Neural progenitor cell (in vitro differentiated cells): ENCODE data around the gene HNRNPDL. TPM values are rescaled to one million over a fixed set of nuclear protein-coding genes. Genes with fewer than 3 reads are reported as not detected.
"Not testable (repeated sequence)": the region's sequence is repeated elsewhere in the genome, so short reads cannot be mapped to it uniquely, and the experiment has no call there.

Source experiments
- DNase-seq: peaks from one replicate; pipeline ENCODE4 v3.0.0-alpha.2; 2016; ENCODE audit warnings: low spot score
- H2AFZ ChIP-seq: fragments of 200-600 bp; sonication (generic); replicated peaks from 2 replicates; pipeline ENCODE4 v1.6.1; 2016; ENCODE audit warnings: antibody characterized with exemption
- H3F3A ChIP-seq: fragments of 200-600 bp; sonication (generic); 2 replicates; pipeline ENCODE4 v1.6.1; 2016; ENCODE audit warnings: antibody characterized with exemption, low read depth
- H3K27ac ChIP-seq: fragments of 200-600 bp; sonication (generic); 2 replicates; pipeline ENCODE4 v1.5.1; 2016; ENCODE audit warnings: mild to moderate bottlenecking
- H3K27me3 ChIP-seq: fragments of 200-600 bp; sonication (generic); 2 replicates; pipeline ENCODE4 v1.6.1; 2016; ENCODE audit warnings: mild to moderate bottlenecking, moderate library complexity
- H3K36me3 ChIP-seq: fragments of 200-600 bp; sonication (generic); 2 replicates; pipeline ENCODE4 v1.5.1; 2016
- H3K4me1 ChIP-seq: fragments of 200-600 bp; sonication (generic); 2 replicates; pipeline ENCODE4 v1.6.1; 2016; ENCODE audit warnings: mixed run types
- H3K4me2 ChIP-seq: fragments of 200-600 bp; sonication (generic); 2 replicates; pipeline ENCODE4 v1.6.1; 2016
- H3K4me3 ChIP-seq: fragments of 200-600 bp; sonication (generic); 2 replicates; pipeline ENCODE4 v1.5.1; 2016
- H3K79me2 ChIP-seq: fragments of 200-600 bp; sonication (generic); 2 replicates; pipeline ENCODE4 v1.6.1; 2016; ENCODE audit warnings: low read depth
- H3K9ac ChIP-seq: fragments of 200-600 bp; sonication (generic); 2 replicates; pipeline ENCODE4 v1.6.1; 2016
- H3K9me3 ChIP-seq: fragments of 200-600 bp; sonication (generic); 2 replicates; pipeline ENCODE4 v1.5.1; 2016; ENCODE audit warnings: low read depth
- H4K20me1 ChIP-seq: fragments of 200-600 bp; sonication (generic); 2 replicates; pipeline ENCODE4 v1.6.1; 2016; ENCODE audit warnings: low read depth
- H3K27ac Mint-ChIP-seq: 3 replicates; pipeline ENCODE4 v1.8.0; 2021; ENCODE audit warnings: mixed read lengths
- H3K27me3 Mint-ChIP-seq: 2 replicates; pipeline ENCODE4 v1.8.0; 2022; ENCODE audit warnings: low read depth, mild to moderate bottlenecking, inconsistent platforms, moderate library complexity, mixed read lengths; ENCODE audit not compliant: insufficient read depth
- H3K36me3 Mint-ChIP-seq: 3 replicates; pipeline ENCODE4 v1.8.0; 2021; ENCODE audit warnings: mixed read lengths
- H3K4me1 Mint-ChIP-seq: 3 replicates; pipeline ENCODE4 v1.8.0; 2021; ENCODE audit warnings: mixed read lengths
- H3K4me3 Mint-ChIP-seq: 3 replicates; pipeline ENCODE4 v1.8.0; 2021; ENCODE audit warnings: mild to moderate bottlenecking, moderate library complexity, mixed read lengths
- H3K9me3 Mint-ChIP-seq: 3 replicates; pipeline ENCODE4 v1.8.0; 2020; ENCODE audit warnings: mixed read lengths
- CTCF ChIP-seq: fragments of 200-600 bp; sonication (generic); IDR thresholded peaks from 2 replicates; pipeline ENCODE4 v1.5.1; 2017; ENCODE audit warnings: antibody characterized with exemption, mild to moderate bottlenecking
- EZH2 ChIP-seq: fragments of 200-600 bp; sonication (generic); IDR thresholded peaks from 2 replicates; pipeline ENCODE4 v1.6.1; 2017; ENCODE audit warnings: antibody characterized with exemption, mild to moderate bottlenecking, moderate library complexity
- EZH2phosphoT487 ChIP-seq: fragments of 200-600 bp; sonication (generic); IDR thresholded peaks from 2 replicates; pipeline ENCODE4 v1.6.1; 2017; ENCODE audit warnings: antibody characterized with exemption
- total RNA-seq: library from RNA; depleted of rRNA; stranded (reverse); fragments of >200 nt; gene quantifications from 2 replicates; pipeline ENCODE4 v1.2.3, GENCODE V29; 2015; ENCODE audit warnings: low replicate concordance

Gene HNRNPDL
- total RNA-seq, 1 donor from 2014 or later, result 699 TPM

DNA sequence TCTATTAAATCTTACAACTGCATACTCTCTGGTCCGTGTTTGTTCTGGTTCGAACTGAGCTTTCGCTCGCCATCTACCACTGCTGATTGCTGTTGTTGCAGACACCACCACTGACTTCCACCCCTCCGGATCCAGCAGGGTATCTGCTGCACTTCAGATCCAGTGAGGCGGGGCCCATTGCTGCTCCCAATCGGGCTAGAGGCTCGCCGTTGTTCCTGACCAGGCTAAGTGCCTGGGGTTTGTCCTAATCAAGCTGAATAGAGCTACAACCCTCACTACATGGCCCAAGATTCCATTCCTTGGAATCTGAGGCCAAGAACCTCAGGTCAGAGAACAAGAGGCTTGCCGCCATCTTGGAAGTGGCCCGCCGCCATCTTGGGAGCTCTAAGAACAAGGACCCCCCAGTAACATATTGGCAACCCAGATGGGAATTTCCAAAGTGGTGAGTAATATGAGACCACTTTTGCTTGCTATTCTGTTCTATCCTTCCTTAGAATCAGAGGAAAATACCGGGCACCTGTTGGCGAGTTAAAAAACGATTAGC lies 43.4 kb upstream of the HNRNPDL start:
- Mint-ChIP-seq H3K27ac (peak overlapping the region; percentile 50), H3K9me3 (no peaks in the 10 kb centered on the region), H3K4me3 (no peak overlapping the region), H3K4me1 (peaks cover 15% of the 10 kb centered on the region), H3K27me3 (peaks cover 12% of the 10 kb centered on the region), H3K36me3 (no peaks in the 10 kb centered on the region)
- no peaks in the 10 kb centered on the region for H3K9me3 ChIP-seq
- TF ChIP-seq CTCF (no peak), EZH2phosphoT487 (no peak), EZH2 (no peak)
- no peak overlapping the region for H3K4me3 ChIP-seq
- no peak overlapping the region for H3K4me2 ChIP-seq
- H4K20me1 ChIP-seq, result no peaks in the 10 kb centered on the region
- DNase-seq, result no peak
- H2AFZ ChIP-seq, result no peak overlapping the region
- no peaks in the 10 kb centered on the region for H3F3A ChIP-seq
- H3K79me2 ChIP-seq, result no peaks in the 10 kb centered on the region
- no peaks in the 10 kb centered on the region for H3K27me3 ChIP-seq
- H3K4me1 ChIP-seq, result no peaks in the 10 kb centered on the region
- no peaks in the 10 kb centered on the region for H3K36me3 ChIP-seq
- H3K27ac ChIP-seq, result no peak overlapping the region
- H3K9ac ChIP-seq, result no peak overlapping the region

DNA sequence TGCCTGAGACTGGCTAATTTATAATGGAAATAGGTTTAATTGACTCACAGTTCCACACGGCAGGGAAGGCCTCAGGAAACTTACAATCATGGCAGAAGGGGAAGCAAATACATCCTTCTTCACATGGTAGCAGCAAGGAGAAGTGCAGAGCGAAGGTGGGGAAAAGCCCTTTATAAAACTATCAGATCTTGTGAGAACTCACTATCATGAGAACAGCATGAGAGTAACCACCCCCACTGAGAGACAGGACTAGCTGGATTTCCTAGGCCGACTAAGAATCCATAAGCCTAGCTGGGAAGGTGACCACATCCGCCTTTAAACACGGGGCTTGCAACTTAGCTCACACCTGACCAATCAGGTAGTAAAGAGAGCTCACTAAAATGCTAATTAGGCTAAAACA lies 42.8 kb upstream of the HNRNPDL start:
- H3F3A ChIP-seq, H4K20me1 ChIP-seq, H3K9me3 ChIP-seq, H3K4me1 ChIP-seq, H3K4me2 ChIP-seq, H2AFZ ChIP-seq, H3K36me3 Mint-ChIP-seq, H3K36me3 ChIP-seq, H3K27ac Mint-ChIP-seq, H3K9ac ChIP-seq, H3K4me3 Mint-ChIP-seq, H3K27me3 Mint-ChIP-seq, H3K9me3 Mint-ChIP-seq, H3K4me3 ChIP-seq, H3K27me3 ChIP-seq, H3K27ac ChIP-seq, H3K79me2 ChIP-seq, DNase-seq: not testable (repeated sequence)
- peaks cover 15% of the 10 kb centered on the region for H3K4me1 Mint-ChIP-seq

GRCh38 chr4:82469791-82470345 lies 39.6 kb upstream of the HNRNPDL start:
- Histone ChIP-seq H4K20me1 (no peaks in the 10 kb centered on the region), H3F3A (no peaks in the 10 kb centered on the region), H3K4me1 (no peaks in the 10 kb centered on the region), H3K27ac (no peak overlapping the region), H3K9me3 (no peaks in the 10 kb centered on the region), H3K27me3 (no peaks in the 10 kb centered on the region), H3K9ac (no peak overlapping the region), H2AFZ (no peak overlapping the region), H3K4me3 (no peak overlapping the region), H3K79me2 (no peaks in the 10 kb centered on the region), H3K4me2 (no peak overlapping the region), H3K36me3 (no peaks in the 10 kb centered on the region)
- DNase-seq, result no peak
- Mint-ChIP-seq H3K9me3 (peaks cover 8% of the 10 kb centered on the region), H3K4me3 (no peak overlapping the region), H3K36me3 (peaks cover 8% of the 10 kb centered on the region), H3K27me3 (peaks cover 7% of the 10 kb centered on the region), H3K4me1 (peaks cover 9% of the 10 kb centered on the region), H3K27ac (peak overlapping the region; percentile 57)
- TF ChIP-seq CTCF, result no peak
- TF ChIP-seq EZH2phosphoT487, result no peak
- no peak for TF ChIP-seq EZH2

DNA sequence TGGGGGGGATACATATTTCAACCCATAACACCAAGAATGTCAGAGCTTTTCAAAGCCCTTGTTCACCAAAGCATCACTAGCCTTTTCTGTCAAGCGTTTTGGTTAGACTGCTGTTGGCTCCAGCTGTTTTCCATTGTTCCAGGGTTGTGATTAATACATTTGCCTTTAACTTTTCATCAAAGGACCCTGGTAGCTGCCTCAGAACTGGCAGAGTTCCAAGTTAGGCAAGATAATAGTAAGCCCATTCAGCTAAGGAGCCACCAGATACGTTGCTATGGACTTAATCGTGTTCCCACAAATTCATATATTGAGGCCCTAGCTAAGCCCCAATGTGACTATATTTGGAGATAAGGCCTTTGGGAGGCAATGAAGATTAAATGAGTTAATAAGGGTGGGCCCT lies 37.2 kb upstream of the HNRNPDL start:
- peaks cover 9% of the 10 kb centered on the region for H3K4me1 Mint-ChIP-seq
- H4K20me1 ChIP-seq, result no peaks in the 10 kb centered on the region
- H3F3A ChIP-seq, result no peaks in the 10 kb centered on the region
- no peak for DNase-seq
- H3K9me3 Mint-ChIP-seq, result peaks cover 8% of the 10 kb centered on the region
- no peak overlapping the region for H3K9ac ChIP-seq
- no peaks in the 10 kb centered on the region for H3K9me3 ChIP-seq
- TF ChIP-seq EZH2 (no peak), EZH2phosphoT487 (no peak), CTCF (no peak)
- H3K4me2 ChIP-seq, result no peak overlapping the region
- H3K27me3 Mint-ChIP-seq, result peaks cover 5% of the 10 kb centered on the region
- H3K36me3 Mint-ChIP-seq, result peaks cover 10% of the 10 kb centered on the region
- H3K36me3 ChIP-seq, result no peaks in the 10 kb centered on the region
- H3K4me3 ChIP-seq, result no peak overlapping the region
- no peak overlapping the region for H3K4me3 Mint-ChIP-seq
- H3K27me3 ChIP-seq, result no peaks in the 10 kb centered on the region
- H3K4me1 ChIP-seq, result no peaks in the 10 kb centered on the region
- H2AFZ ChIP-seq, result no peak overlapping the region
- H3K79me2 ChIP-seq, result no peaks in the 10 kb centered on the region
- H3K27ac Mint-ChIP-seq, result peak overlapping the region; percentile 25
- no peak overlapping the region for H3K27ac ChIP-seq
